SK-N-SH (cell line): ENCODE results near the gene TFDP2. TPM values are rescaled to one million over a fixed set of nuclear protein-coding genes. Genes with fewer than 3 reads are reported as not detected.
A peak's percentile ranks its signal among the peaks of the same experiment; 100 is the strongest.

Source experiments
- CTCF ChIA-PET: fragments of 300-600, 350-600 bp; formaldehyde crosslinking; extraction: SDS; loops from one replicate; lab custom pipeline; 2021; lab: Yijun Ruan, JAX
- POLR2A ChIA-PET: fragments of 350-600 bp; sonication (Branson Sonifier 250); formaldehyde crosslinking; extraction: SDS; loops from one replicate; lab custom pipeline; 2020; ENCODE audit warnings: antibody characterized with exemption, inconsistent platforms; lab: Yijun Ruan, JAX
- DNase-seq: peaks from one replicate; pipeline ENCODE4 v3.0.0; 2012
- H2AFZ ChIP-seq: fragments of 200-600 bp; sonication (generic); 2 replicates; pipeline ENCODE4 v1.8.1; 2016; ENCODE audit warnings: antibody characterized with exemption, mild to moderate bottlenecking, low read depth
- H3F3A ChIP-seq: fragments of 200-600 bp; sonication (generic); replicated peaks from 2 replicates; pipeline ENCODE3; 2016; ENCODE audit warnings: antibody characterized with exemption, mild to moderate bottlenecking; ENCODE audit not compliant: insufficient read depth
- H3K27ac ChIP-seq, 2 experiments: fragments of 200-500 bp in 1 of 2; fragments of 200-600 bp in 1 of 2; sonication (Bioruptor generic) in 1 of 2; sonication (generic), shearing (Covaris generic) in 1 of 2; 2 replicates each; pipeline versions ENCODE4 v1.5.1 to v1.6.1; 2014 to 2016; ENCODE audit warnings: low read depth in 2 of 2, inconsistent platforms in 1 of 2, low read length in 1 of 2, mild to moderate bottlenecking in 1 of 2, mixed read lengths in 1 of 2
- H3K27me3 ChIP-seq: fragments of 200-600 bp; sonication (generic), shearing (Covaris generic); 2 replicates; pipeline ENCODE4 v1.6.1; 2016; ENCODE audit warnings: mixed run types; ENCODE audit not compliant: insufficient read depth
- H3K36me3 ChIP-seq, 2 experiments: fragments of 200-500 bp in 1 of 2; fragments of 200-600 bp in 1 of 2; sonication (Bioruptor generic) in 1 of 2; sonication (generic) in 1 of 2; replicated peaks in 1 of 2; 2 replicates each; pipeline versions ENCODE3 to v1.5.1; 2014 to 2016; ENCODE audit warnings: low read length in 1 of 2, mild to moderate bottlenecking in 1 of 2; ENCODE audit not compliant: insufficient read depth in 2 of 2, control insufficient read depth in 1 of 2
- H3K4me1 ChIP-seq, 2 experiments: fragments of 200-500 bp in 1 of 2; fragments of 200-600 bp in 1 of 2; sonication (Bioruptor generic) in 1 of 2; sonication (generic), shearing (Covaris generic) in 1 of 2; 2 replicates each; pipeline versions ENCODE4 v1.5.1 to v1.6.1; 2014 to 2016; ENCODE audit warnings: low read depth in 1 of 2, low read length in 1 of 2, mixed run types in 1 of 2; ENCODE audit not compliant: insufficient read depth in 2 of 2, control insufficient read depth in 1 of 2
- H3K4me2 ChIP-seq: fragments of 200-600 bp; sonication (generic), shearing (Covaris generic); 2 replicates; pipeline ENCODE4 v1.6.1; 2017; ENCODE audit warnings: mixed run types
- H3K4me3 ChIP-seq, 2 experiments: fragments of 200-500 bp in 1 of 2; fragments of 200-600 bp in 1 of 2; sonication (Bioruptor generic) in 1 of 2; sonication (generic), shearing (Covaris generic) in 1 of 2; 2 replicates each; pipeline versions ENCODE4 v1.5.1 to v1.8.1; 2014 to 2016; ENCODE audit warnings: low read depth in 2 of 2, inconsistent platforms in 1 of 2, low read length in 1 of 2, mild to moderate bottlenecking in 1 of 2, mixed read lengths in 1 of 2, moderate library complexity in 1 of 2
- H3K79me2 ChIP-seq: fragments of 200-600 bp; sonication (generic); 2 replicates; pipeline ENCODE4 v1.8.1; 2017; ENCODE audit warnings: mild to moderate bottlenecking; ENCODE audit not compliant: insufficient read depth
- H3K9ac ChIP-seq: fragments of 200-600 bp; sonication (generic); 2 replicates; pipeline ENCODE4 v1.6.1; 2017; ENCODE audit warnings: mixed run types
- H3K9me2 ChIP-seq: fragments of 200-600 bp; sonication (generic); 2 replicates; pipeline ENCODE4 v1.6.1; 2017; ENCODE audit warnings: mixed run types
- H3K9me3 ChIP-seq: fragments of 200-600 bp; sonication (generic); 2 replicates; pipeline ENCODE4 v1.6.1; 2017; ENCODE audit warnings: mixed run types, mild to moderate bottlenecking, moderate library complexity
- H4K20me1 ChIP-seq: fragments of 200-600 bp; sonication (generic); 2 replicates; pipeline ENCODE4 v1.6.1; 2017; ENCODE audit warnings: mild to moderate bottlenecking, mixed run types; ENCODE audit not compliant: insufficient read depth
- CHD2 ChIP-seq: fragments of 150-350 bp; IDR thresholded peaks from 2 replicates; pipeline ENCODE4 v1.6.1; 2018; ENCODE audit warnings: low read length; ENCODE audit not compliant: partially characterized antibody
- EP300 ChIP-seq, 2 experiments: IDR thresholded peaks; 2 replicates each; pipeline versions ENCODE4 v1.4.0 to v1.6.1; 2012; ENCODE audit warnings: borderline replicate concordance in 1 of 2, low read depth in 1 of 2, low read length in 1 of 2
- FOSL2 ChIP-seq: IDR thresholded peaks from 2 replicates; pipeline ENCODE4 v1.4.0; 2012; ENCODE audit warnings: low read depth, mild to moderate bottlenecking, moderate library complexity, borderline replicate concordance
- IRF3 ChIP-seq: fragments of 150-350 bp; IDR thresholded peaks from 2 replicates; pipeline ENCODE4 v1.6.1; 2016; ENCODE audit warnings: mild to moderate bottlenecking, low read depth, low read length
- JUND ChIP-seq: IDR thresholded peaks from 2 replicates; pipeline ENCODE4 v1.4.0; 2012
- MAX ChIP-seq: IDR thresholded peaks from 2 replicates; pipeline ENCODE4 v1.4.0; 2012; ENCODE audit warnings: low read depth
- MXI1 ChIP-seq: IDR thresholded peaks from 2 replicates; pipeline ENCODE4 v1.6.1; 2012; ENCODE audit warnings: mild to moderate bottlenecking, low read depth, low read length, improper control_type of control experiment
- PBX3 ChIP-seq: IDR thresholded peaks from 2 replicates; pipeline ENCODE4; 2012
- RAD21 ChIP-seq: IDR thresholded peaks from 2 replicates; pipeline ENCODE4 v1.6.1; 2012; ENCODE audit warnings: mild to moderate bottlenecking, low read length
- RCOR1 ChIP-seq: fragments of 150-350 bp; IDR thresholded peaks from 2 replicates; pipeline ENCODE4 v1.6.1; 2017; ENCODE audit warnings: antibody characterized with exemption, low read length
- REST ChIP-seq: IDR thresholded peaks from 2 replicates; pipeline ENCODE4 v1.6.1; 2012; ENCODE audit warnings: mild to moderate bottlenecking, low read depth, low read length, moderate library complexity
- RFX5 ChIP-seq: IDR thresholded peaks from 2 replicates; pipeline ENCODE4 v1.6.1; 2012; ENCODE audit warnings: mild to moderate bottlenecking, improper control_type of control experiment, low read length
- RXRA ChIP-seq: IDR thresholded peaks from 2 replicates; pipeline ENCODE4 v1.4.0; 2012; ENCODE audit warnings: low read depth, mild to moderate bottlenecking, borderline replicate concordance
- SIN3A ChIP-seq: IDR thresholded peaks from 2 replicates; pipeline ENCODE4 v1.6.1; 2012; ENCODE audit warnings: low read depth, mild to moderate bottlenecking, low read length, moderate library complexity, borderline replicate concordance
- TCF12 ChIP-seq: IDR thresholded peaks from 2 replicates; pipeline ENCODE4 v1.4.0; 2012
- USF2 ChIP-seq: fragments of 150-350 bp; IDR thresholded peaks from 2 replicates; pipeline ENCODE4 v1.6.1; 2017; ENCODE audit warnings: antibody characterized with exemption, low read length, low read depth, borderline replicate concordance
- YY1 ChIP-seq: IDR thresholded peaks from 2 replicates; pipeline ENCODE4 v1.4.0; 2012; ENCODE audit warnings: low read depth, mild to moderate bottlenecking
- ZBTB33 ChIP-seq: IDR thresholded peaks from 2 replicates; pipeline ENCODE4 v1.4.0; 2012; ENCODE audit warnings: low read depth, borderline replicate concordance
- WGBS: methylation state at CpG from one replicate; pipeline ENCODE4 v1.1.6; 2017; ENCODE audit warnings: low lambda C conversion rate; 5-methylcytosine and 5-hydroxymethylcytosine counted together
- polyA plus RNA-seq, 3 experiments: library from polyadenylated mRNA; depleted of rRNA; stranded (reverse); fragments of >200 nt; gene quantifications; 2 replicates each; pipeline ENCODE4 v1.2.3, GENCODE V29; 2012

The TFDP2 gene
- polyA plus RNA-seq, 1 of the 3 experiments (the other 2 are of a cell fraction): 8.6 TPM

GRCh38 chr3:142029052-142029642 is 120.2 kb downstream of the TFDP2 start (continued):
- TF ChIP-seq ZBTB33 (no peak), EP300 (IDR thresholded peaks at IDR 0.05; ENCODE audit: borderline replicate concordance in 1 of 2, low read depth in 1 of 2, low read length in 1 of 2) (no peak)
- TF ChIP-seq, all 33 proteins: peak for 0

- peaks cover 2 to 7% of the 10 kb centered on the region in 2 experiments; a peak in 2 of 4 replicates for H3K4me1 ChIP-seq
- H3K79me2 ChIP-seq: peaks cover 20% of the 10 kb centered on the region
- H3K4me3 ChIP-seq: peak overlapping the region; percentile 57 to 72
- peak overlapping the region in 1 of 2 experiments; percentile 53; a peak in 2 of 4 replicates for H3K27ac ChIP-seq
- peaks cover 14% of the 10 kb centered on the region for H3F3A ChIP-seq
- H3K4me2 ChIP-seq: peak overlapping the region; percentile 74
- no peaks in the 10 kb centered on the region for H4K20me1 ChIP-seq
- no peaks in the 10 kb centered on the region for H3K9me2 ChIP-seq
- POLR2A ChIA-PET: no interaction called here
- peak; percentile 49 for DNase-seq
- no peaks in the 10 kb centered on the region for H3K9me3 ChIP-seq
- WGBS: 15% methylated on average over 4 of the region's 4 CpGs
- CTCF ChIA-PET: interaction anchor here (0.9 kb wide), 1 partner anchor 9 kb away, joined by 3 read pairs; no protein-coding TSS in a partner anchor
- H3K27me3 ChIP-seq: no peaks in the 10 kb centered on the region
- H2AFZ ChIP-seq: peak overlapping the region; percentile 74; the same call in 1 of the 2 replicates
- H3K36me3 ChIP-seq: peaks cover 5 to 12% of the 10 kb centered on the region in 2 experiments
- H3K9ac ChIP-seq: peak overlapping the region; percentile 48; the same call in 1 of the 2 replicates
- TF ChIP-seq MXI1 (peak; percentile 90), SIN3A (peak; percentile 68; the same call in 1 of the 2 replicates), ZBTB33 (no peak), IRF3 (no peak), USF2 (no peak), PBX3 (no peak), RXRA (no peak), TCF12 (peak; percentile 35; the same call in 1 of the 2 replicates), REST (no peak), JUND (no peak), RCOR1 (peak; percentile 38; the same call in 1 of the 2 replicates), RAD21 (no peak), CHD2 (peak; percentile 26), YY1 (no peak), RFX5 (no peak), MAX (peak; percentile 72), FOSL2 (no peak)
These were observed 121.0 kb downstream of the TFDP2 start for GRCh38 chr3:142028243-142028777.
